Measurements from ENCODE around the gene IQGAP3.

IQGAP3 gene

GRCh38 chr1:156560585-156561163, 11.7 kb downstream of the IQGAP3 start:
- TF ChIP-seq CTCF (IDR thresholded peaks at IDR 0.05), result no peak
- peaks cover 78% of the 10 kb centered on the region for H3K36me3 ChIP-seq
- H3K4me3 ChIP-seq (ENCODE audit: low read depth in 1 of 2, low read length in 1 of 2), result no peak overlapping the region
- H3K9me3 ChIP-seq, result no peaks in the 10 kb centered on the region
- no peaks in the 10 kb centered on the region for H3K27me3 ChIP-seq
- H3K27ac ChIP-seq, result no peak overlapping the region
- H3K4me1 ChIP-seq (ENCODE audit: control insufficient read depth in 1 of 2, insufficient read depth in 1 of 2, low read depth in 1 of 2, low read length in 1 of 2), result no peaks in the 10 kb centered on the region

- H3K27me3 ChIP-seq, result no peaks in the 10 kb centered on the region
- H3K4me3 ChIP-seq (ENCODE audit: low read depth in 1 of 2, low read length in 1 of 2), result no peak overlapping the region
- H3K9me3 ChIP-seq, result no peaks in the 10 kb centered on the region
- no peaks in the 10 kb centered on the region for H3K4me1 ChIP-seq (ENCODE audit: control insufficient read depth in 1 of 2, insufficient read depth in 1 of 2, low read depth in 1 of 2, low read length in 1 of 2)
- no peak for TF ChIP-seq CTCF (IDR thresholded peaks at IDR 0.05)
- peaks cover 76% of the 10 kb centered on the region for H3K36me3 ChIP-seq
- H3K27ac ChIP-seq, result no peak overlapping the region
Observed at GRCh38 chr1:156559797-156560385, 12.5 kb downstream of the IQGAP3 start.

GRCh38 chr1:156559086-156559796, 13.1 kb downstream of the IQGAP3 start:
- Histone ChIP-seq H3K27ac (no peak overlapping the region), H3K9me3 (no peaks in the 10 kb centered on the region), H3K36me3 (peaks cover 75% of the 10 kb centered on the region), H3K27me3 (no peaks in the 10 kb centered on the region), H3K4me1 (ENCODE audit: control insufficient read depth in 1 of 2, insufficient read depth in 1 of 2, low read depth in 1 of 2, low read length in 1 of 2) (no peaks in the 10 kb centered on the region), H3K4me3 (ENCODE audit: low read depth in 1 of 2, low read length in 1 of 2) (no peak overlapping the region)
- TF ChIP-seq CTCF (IDR thresholded peaks at IDR 0.05), result no peak

- H3K36me3 ChIP-seq, result peaks cover 57% of the 10 kb centered on the region
- peaks cover 0 to 2% of the 10 kb centered on the region in 2 experiments for H3K4me1 ChIP-seq (ENCODE audit: control insufficient read depth in 1 of 2, insufficient read depth in 1 of 2, low read depth in 1 of 2, low read length in 1 of 2)
- TF ChIP-seq CTCF (IDR thresholded peaks at IDR 0.05), result no peak
- no peak overlapping the region for H3K4me3 ChIP-seq (ENCODE audit: low read depth in 1 of 2, low read length in 1 of 2)
- no peaks in the 10 kb centered on the region for H3K9me3 ChIP-seq
- H3K27me3 ChIP-seq, result no peaks in the 10 kb centered on the region
- no peak overlapping the region for H3K27ac ChIP-seq
Observed at GRCh38 chr1:156556354-156556753, 16.0 kb downstream of the IQGAP3 start.

- no peaks in the 10 kb centered on the region for H3K9me3 ChIP-seq
- no peak overlapping the region for H3K4me3 ChIP-seq (ENCODE audit: low read depth in 1 of 2, low read length in 1 of 2)
- H3K27ac ChIP-seq, result no peak overlapping the region
- peaks cover 0 to 2% of the 10 kb centered on the region in 2 experiments for H3K4me1 ChIP-seq (ENCODE audit: control insufficient read depth in 1 of 2, insufficient read depth in 1 of 2, low read depth in 1 of 2, low read length in 1 of 2)
- H3K27me3 ChIP-seq, result no peaks in the 10 kb centered on the region
- TF ChIP-seq CTCF (IDR thresholded peaks at IDR 0.05), result no peak
- H3K36me3 ChIP-seq, result peaks cover 57% of the 10 kb centered on the region
Observed at GRCh38 chr1:156555715-156556114, 16.6 kb downstream of the IQGAP3 start.
